ENCODE results near the gene KCNIP2. TPM values are rescaled to one million over a fixed set of nuclear protein-coding genes. Genes with fewer than 3 reads are reported as not detected.

KCNIP2 gene
- total RNA-seq, 1 experiment from 2014 or later: 4.3 TPM

GRCh38 chr10:101816376-101816775 is 27.2 kb downstream of the KCNIP2 start:
- BruUV-seq (replicated peaks): no TSS peak
- H3K36me3 ChIP-seq (ENCODE audit: control insufficient read depth, insufficient read depth, low read length): peaks cover 30% of the 10 kb centered on the region
- in situ Hi-C loops (cut with HindIII; ENCODE audit: low pct_unique_long_range_greater_than_20kb, low sequenced_read_pairs): no loop called here
- ChIA-PET CTCF (interaction anchor here (0.6 kb wide), 1 partner anchor 13 kb away, joined by 5 read pairs; no protein-coding TSS in a partner anchor), POLR2A (no interaction called here)
- DNase-seq (ENCODE audit: low read depth, low spot score) (no peak), ATAC-seq (no peak)
- no peak for TF ChIP-seq CTCF (IDR thresholded peaks at IDR 0.05)
- TF ChIP-seq TCF7L2 (IDR thresholded peaks at IDR 0.05; ENCODE audit: low read depth, low read length): no peak
- TF ChIP-seq SIN3A (IDR thresholded peaks at IDR 0.05; ENCODE audit: borderline replicate concordance, insufficient read depth, low read depth, low read length): no peak
- peak; percentile 3; the same call in 1 of the 2 replicates for TF ChIP-seq POLR2AphosphoS5 (IDR thresholded peaks at IDR 0.05; ENCODE audit: low read depth, low read length)
- TF ChIP-seq REST (IDR thresholded peaks at IDR 0.05; ENCODE audit: insufficient read depth in 1 of 2, low read depth in 2 of 2, low read length in 1 of 2): no peak
- H3K4me1 ChIP-seq (ENCODE audit: control insufficient read depth, insufficient read depth, low read length): peaks cover 15% of the 10 kb centered on the region
- H3K27ac ChIP-seq (ENCODE audit: low read length): peak overlapping the region; percentile 88
- H3K27me3 ChIP-seq (ENCODE audit: control insufficient read depth, insufficient read depth, low read length): no peaks in the 10 kb centered on the region
- peak overlapping the region; percentile 84 to 98 for H3K4me3 ChIP-seq (ENCODE audit: low read depth in 2 of 2, low read length in 2 of 2)
- H3K9me3 ChIP-seq (ENCODE audit: control insufficient read depth, insufficient read depth, low read depth, low read length): no peaks in the 10 kb centered on the region
- intact Hi-C loops (cut with micrococcal nuclease; ENCODE audit: unreplicated experiment): no loop called here

- no peak for DNase-seq (ENCODE audit: low read depth, low spot score)
- ChIA-PET POLR2A (interaction anchor here (0.6 kb wide), 2 partner anchors 18 to 1299 kb away, joined by 3 to 4 read pairs; no protein-coding TSS in a partner anchor), CTCF (interaction anchor here (0.8 kb wide), 1 partner anchor 195 kb away, joined by 4 read pairs; no protein-coding TSS in a partner anchor)
- Histone ChIP-seq H3K27me3 (ENCODE audit: control insufficient read depth, insufficient read depth, low read length) (no peaks in the 10 kb centered on the region), H3K36me3 (ENCODE audit: control insufficient read depth, insufficient read depth, low read length) (peaks cover 38% of the 10 kb centered on the region), H3K4me1 (ENCODE audit: control insufficient read depth, insufficient read depth, low read length) (peaks cover 13% of the 10 kb centered on the region), H3K27ac (ENCODE audit: low read length) (peak overlapping the region; percentile 51), H3K4me3 (ENCODE audit: low read depth in 2 of 2, low read length in 2 of 2) (peak overlapping the region; percentile 84 to 98), H3K9me3 (ENCODE audit: control insufficient read depth, insufficient read depth, low read depth, low read length) (no peaks in the 10 kb centered on the region)
- in situ Hi-C loops (cut with HindIII; ENCODE audit: low pct_unique_long_range_greater_than_20kb, low sequenced_read_pairs): no loop called here
- no peak for ATAC-seq
- TSS peak; percentile 11 for BruUV-seq (replicated peaks)
- intact Hi-C loops (cut with micrococcal nuclease; ENCODE audit: unreplicated experiment): no loop called here
- TF ChIP-seq POLR2AphosphoS5 (IDR thresholded peaks at IDR 0.05; ENCODE audit: low read depth, low read length) (no peak), TCF7L2 (IDR thresholded peaks at IDR 0.05; ENCODE audit: low read depth, low read length) (no peak), SIN3A (IDR thresholded peaks at IDR 0.05; ENCODE audit: borderline replicate concordance, insufficient read depth, low read depth, low read length) (no peak), REST (IDR thresholded peaks at IDR 0.05; ENCODE audit: insufficient read depth in 1 of 2, low read depth in 2 of 2, low read length in 1 of 2) (no peak), CTCF (IDR thresholded peaks at IDR 0.05) (no peak)
Measured at GRCh38 chr10:101814466-101815071, 29.0 kb downstream of the KCNIP2 start.

Measured in Panc1 (cell line).